Measurements from ENCODE around the gene FUT7.
A peak's percentile ranks its signal among the peaks of the same experiment; 100 is the strongest.

The FUT7 gene

GRCh38 chr9:137055385-137056364 lies 23.8 kb upstream of the FUT7 start:
- no peaks in the 10 kb centered on the region for H3K4me1 Mint-ChIP-seq
- ATAC-seq: no peak
- no peak overlapping the region for H3K27ac Mint-ChIP-seq
- H3K9me3 Mint-ChIP-seq: no peaks in the 10 kb centered on the region
- H3K4me3 Mint-ChIP-seq: no peak overlapping the region
- no peak for DNase-seq (ENCODE audit: low spot score in 2 of 2)
- H3K36me3 Mint-ChIP-seq: no peaks in the 10 kb centered on the region

- H3K4me3 Mint-ChIP-seq: no peak overlapping the region
- ATAC-seq (no peak), DNase-seq (ENCODE audit: low spot score in 2 of 2) (no peak)
- H3K4me1 Mint-ChIP-seq: no peaks in the 10 kb centered on the region
- H3K9me3 Mint-ChIP-seq: no peaks in the 10 kb centered on the region
- no peak overlapping the region for H3K27ac Mint-ChIP-seq
- no peaks in the 10 kb centered on the region for H3K36me3 Mint-ChIP-seq
Observed at GRCh38 chr9:137054932-137055384, 23.1 kb upstream of the FUT7 start.

DNA sequence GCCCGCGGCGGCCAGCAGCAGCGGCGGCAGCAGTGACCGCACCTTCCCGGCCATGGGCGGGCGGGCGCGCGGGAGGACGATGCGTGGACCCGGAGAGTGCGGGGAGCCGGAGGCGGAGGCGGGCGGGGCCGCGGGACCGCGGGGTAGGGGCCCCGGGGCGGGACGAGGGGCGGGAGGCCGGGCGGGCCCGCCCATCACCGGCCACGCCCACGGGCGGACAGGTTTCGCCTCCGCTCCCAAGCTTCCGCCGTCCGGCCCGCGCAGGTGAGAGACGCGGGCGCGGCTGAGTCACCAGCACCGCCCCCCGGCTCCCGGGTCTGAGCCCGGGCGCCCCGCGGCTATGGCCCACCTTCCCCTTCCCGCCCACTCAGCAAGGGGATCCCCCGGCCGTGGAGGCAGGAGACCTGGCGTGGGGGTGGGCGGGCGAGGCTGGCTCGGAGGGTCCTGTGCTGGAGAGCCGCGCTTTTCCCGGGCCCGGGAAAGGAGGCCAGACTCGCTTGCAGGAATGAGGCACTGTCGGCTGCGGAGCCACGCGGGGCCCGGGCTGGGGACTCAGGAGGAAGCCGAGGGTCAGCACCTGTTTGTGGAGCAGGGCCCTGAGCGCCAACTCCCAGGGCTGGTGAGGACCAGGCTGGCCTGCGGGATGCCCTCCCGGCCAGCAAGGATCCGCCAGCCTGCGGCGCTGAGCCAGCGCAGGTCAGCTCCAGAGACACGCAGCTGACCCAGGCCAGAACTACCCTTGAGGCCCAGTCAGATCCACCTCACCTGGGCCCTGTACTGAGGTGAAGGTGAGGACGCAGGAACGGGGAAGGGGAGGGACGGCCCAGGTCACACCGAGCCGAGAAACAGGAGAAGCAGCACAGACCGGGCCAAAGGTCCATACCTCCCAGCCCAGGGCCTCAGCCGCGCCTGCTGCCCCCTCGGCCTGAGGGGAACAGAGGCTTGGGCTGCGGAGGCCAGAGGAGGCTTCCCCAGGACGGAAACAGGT lies 22.4 kb upstream of the FUT7 start, which contains the start of gene ENTPD2:
Gene ENTPD2 (minus strand): TSS at position 118 of the 988 bp plus-strand sequence. CDS start 64 bp downstream, at position 54.
- Mint-ChIP-seq H3K4me3 (no peak within 1 kb of the TSS), H3K4me1 (peaks cover 5% of the 10 kb centered on the region), H3K27ac (no peak within 1 kb of the TSS), H3K36me3 (no peaks in the 10 kb centered on the region), H3K9me3 (no peaks in the 10 kb centered on the region)
- ATAC-seq (peak; percentile 54), DNase-seq (ENCODE audit: low spot score in 2 of 2) (no peak)

DNA sequence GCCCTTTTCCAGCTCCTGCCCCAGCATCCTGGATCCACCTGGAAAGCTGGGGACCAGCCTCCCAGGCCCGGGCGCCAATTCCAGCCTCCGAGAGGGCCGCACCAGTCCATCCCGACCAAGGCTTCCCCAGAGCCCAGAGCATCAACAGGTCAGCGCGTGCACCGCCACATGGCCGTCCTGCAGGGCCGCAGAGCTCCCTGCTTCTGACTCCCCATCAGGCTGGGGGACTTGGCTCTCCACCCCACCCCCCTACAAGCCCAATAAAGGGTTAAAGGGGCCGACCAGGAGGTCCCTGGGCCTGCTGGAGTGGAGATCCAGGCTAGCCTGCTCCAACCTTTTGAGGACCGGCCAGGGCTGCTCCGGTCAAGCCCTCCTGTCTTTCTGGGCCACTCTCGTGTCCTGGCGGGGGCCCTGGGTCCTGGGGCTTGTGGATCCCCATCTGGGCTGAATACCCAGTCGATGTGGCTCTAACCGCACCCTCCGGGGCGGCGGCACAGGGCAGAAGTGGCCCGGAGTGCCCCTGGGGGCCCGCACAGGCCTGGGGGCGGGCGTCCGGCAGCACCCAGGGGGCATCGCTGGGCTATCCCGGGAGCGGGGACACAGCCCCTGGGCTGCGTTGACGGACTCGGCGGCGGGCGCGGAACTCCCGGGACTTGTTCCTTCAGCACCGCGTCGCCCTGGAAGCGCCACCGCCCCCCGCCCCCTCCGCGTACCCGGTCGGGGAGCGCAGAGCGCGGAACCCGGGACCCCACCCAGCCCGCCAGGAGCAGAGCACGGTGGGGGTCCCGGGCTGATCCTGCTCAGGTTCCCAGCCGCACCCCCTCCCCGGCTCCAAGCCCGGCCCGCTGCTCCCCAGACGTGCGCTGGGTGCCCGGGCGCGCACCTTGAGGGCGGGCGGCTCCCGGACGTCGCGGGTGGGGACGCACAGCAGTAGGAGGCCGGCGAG lies 21.4 kb upstream of the FUT7 start:
- ATAC-seq (peak; percentile 14), DNase-seq (ENCODE audit: low spot score in 2 of 2) (no peak)
- H3K4me1 Mint-ChIP-seq: peaks cover 5% of the 10 kb centered on the region
- no peaks in the 10 kb centered on the region for H3K36me3 Mint-ChIP-seq
- no peaks in the 10 kb centered on the region for H3K9me3 Mint-ChIP-seq
- H3K4me3 Mint-ChIP-seq: no peak overlapping the region
- H3K27ac Mint-ChIP-seq: no peak overlapping the region

- Mint-ChIP-seq H3K4me1 (peaks cover 5% of the 10 kb centered on the region), H3K9me3 (no peaks in the 10 kb centered on the region), H3K4me3 (no peak overlapping the region), H3K27ac (no peak overlapping the region), H3K36me3 (no peaks in the 10 kb centered on the region)
- no peak for ATAC-seq
- DNase-seq (ENCODE audit: low spot score in 2 of 2): no peak
Observed at GRCh38 chr9:137052293-137052692, 20.4 kb upstream of the FUT7 start.

GRCh38 chr9:137051145-137051724 lies 19.3 kb upstream of the FUT7 start:
- Mint-ChIP-seq H3K4me1 (peaks cover 10% of the 10 kb centered on the region), H3K4me3 (no peak overlapping the region), H3K9me3 (no peaks in the 10 kb centered on the region), H3K27ac (no peak overlapping the region), H3K36me3 (no peaks in the 10 kb centered on the region)
- ATAC-seq: no peak
- no peak for DNase-seq (ENCODE audit: low spot score in 2 of 2)

DNA sequence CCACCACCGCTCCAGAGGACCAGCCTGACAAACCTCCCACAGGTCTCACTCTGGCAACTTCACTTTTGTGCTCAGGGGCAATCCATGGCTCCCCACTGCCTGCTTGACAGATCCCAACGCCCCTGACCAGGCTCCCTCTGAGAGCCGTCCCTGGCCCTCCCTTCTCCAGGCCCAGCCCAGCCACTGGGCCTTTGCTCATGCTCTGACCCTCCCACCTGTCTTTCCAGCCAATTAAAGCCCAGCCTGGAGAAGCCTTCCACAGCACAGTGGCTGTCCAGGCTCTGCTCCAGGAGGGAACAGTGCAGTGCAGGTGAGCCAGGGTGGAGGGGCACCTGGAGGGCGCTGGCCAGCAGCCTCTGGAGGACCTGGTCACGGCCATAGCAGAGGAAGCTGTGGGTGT lies 18.7 kb upstream of the FUT7 start:
- Mint-ChIP-seq H3K27ac (no peak overlapping the region), H3K4me1 (peaks cover 11% of the 10 kb centered on the region), H3K9me3 (no peaks in the 10 kb centered on the region), H3K36me3 (no peaks in the 10 kb centered on the region), H3K4me3 (no peak overlapping the region)
- DNase-seq (ENCODE audit: low spot score in 2 of 2): no peak
- no peak for ATAC-seq

DNA sequence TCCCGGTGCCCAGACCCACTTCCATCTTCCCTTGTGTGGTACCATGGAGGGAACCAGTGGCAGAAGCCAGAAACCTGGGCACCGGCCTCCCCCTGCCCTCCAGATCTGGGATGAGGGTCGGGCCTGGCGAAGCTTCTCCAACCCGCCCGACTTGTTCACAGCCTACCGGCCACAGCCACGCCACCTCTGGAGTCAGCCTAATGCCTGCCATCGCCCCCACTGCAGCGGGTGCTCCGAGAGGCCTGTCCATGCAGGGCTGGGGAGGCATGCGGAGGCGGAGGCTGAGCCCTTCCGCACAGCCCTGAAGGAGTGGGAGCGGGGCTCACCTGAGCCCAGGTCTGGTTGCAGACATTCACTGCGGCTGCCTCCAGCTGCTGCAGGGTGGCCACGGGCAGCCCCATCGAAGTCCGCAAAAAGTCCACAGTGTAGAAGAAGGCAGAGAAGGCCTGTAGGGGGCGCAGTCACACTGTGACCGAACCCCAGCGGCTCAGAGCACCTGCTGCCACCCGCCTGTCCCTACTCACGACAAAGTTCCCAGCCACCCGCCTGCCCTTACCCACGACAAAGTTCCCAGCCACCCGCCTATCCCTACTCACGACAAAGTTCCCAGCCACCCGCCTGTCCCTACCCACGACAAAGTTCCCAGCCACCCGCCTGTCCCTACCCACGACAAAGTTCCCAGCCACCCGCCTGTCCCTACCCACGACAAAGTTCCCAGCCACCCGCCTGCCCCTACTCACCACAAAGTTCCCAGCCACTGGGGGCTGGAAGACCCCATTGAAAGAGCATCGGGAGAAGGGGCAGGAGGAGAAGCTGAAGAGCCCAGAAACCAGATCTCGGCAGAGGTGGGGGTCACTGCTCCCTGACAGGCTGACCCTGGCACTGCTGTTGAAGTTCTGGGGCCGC lies 17.9 kb upstream of the FUT7 start:
- Mint-ChIP-seq H3K27ac (no peak overlapping the region), H3K4me3 (no peak overlapping the region), H3K4me1 (peaks cover 18% of the 10 kb centered on the region), H3K9me3 (no peaks in the 10 kb centered on the region), H3K36me3 (no peaks in the 10 kb centered on the region)
- DNase-seq (ENCODE audit: low spot score in 2 of 2): peak in 1 of 2 donors; percentile 84
- ATAC-seq: peak; percentile 50

DNA sequence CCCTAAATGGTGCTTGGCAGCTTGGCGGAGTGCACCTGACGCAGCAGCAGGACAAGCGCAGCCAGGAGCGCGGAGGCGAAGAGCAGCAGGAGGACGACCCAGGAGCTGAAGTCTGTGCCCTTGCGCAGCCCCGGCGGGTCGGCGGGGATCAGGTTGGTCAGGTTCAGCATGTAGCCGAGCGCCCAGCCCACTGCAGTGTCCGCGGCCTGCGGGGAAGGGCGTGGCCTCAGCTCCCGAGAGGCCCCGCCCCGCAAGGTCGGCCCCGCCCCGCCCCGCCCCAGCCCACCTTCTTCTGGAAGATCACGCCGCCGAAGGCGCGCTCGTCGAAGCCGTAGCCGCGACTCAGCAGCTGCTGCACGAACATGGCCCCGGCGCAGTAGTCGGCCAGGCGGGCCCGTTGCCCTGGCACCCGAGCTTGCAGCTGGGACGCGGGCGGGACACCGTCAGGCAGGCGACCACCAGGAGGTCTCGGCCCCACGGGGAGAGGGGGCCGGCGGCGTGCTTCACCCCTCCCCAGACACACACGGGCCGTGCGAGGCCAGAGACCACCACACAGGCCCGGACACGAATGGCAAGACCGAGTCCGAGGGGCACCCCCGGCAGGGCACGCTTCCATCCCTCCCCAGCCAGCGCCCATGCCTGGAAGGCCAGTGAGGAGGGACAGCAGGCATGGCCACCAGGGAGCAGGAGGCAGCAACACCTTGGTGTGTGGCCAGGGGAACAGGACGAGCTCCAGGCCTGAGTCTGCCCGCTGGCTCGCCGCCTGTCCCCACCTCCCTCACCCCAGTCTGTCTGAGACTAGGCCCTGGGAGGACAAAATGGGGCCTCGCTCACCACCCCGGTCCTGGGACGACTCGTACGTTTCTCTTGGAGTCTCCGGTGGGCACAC lies 17.0 kb upstream of the FUT7 start:
- no peak overlapping the region for H3K27ac Mint-ChIP-seq
- no peak for ATAC-seq
- H3K4me1 Mint-ChIP-seq: peaks cover 21% of the 10 kb centered on the region
- H3K36me3 Mint-ChIP-seq: no peaks in the 10 kb centered on the region
- H3K9me3 Mint-ChIP-seq: no peaks in the 10 kb centered on the region
- H3K4me3 Mint-ChIP-seq: no peak overlapping the region
- DNase-seq (ENCODE audit: low spot score in 2 of 2): no peak

- peak within 1 kb of the TSS; percentile 72 for H3K4me3 Mint-ChIP-seq
- peak; percentile 83 to 92 for DNase-seq (ENCODE audit: low spot score in 2 of 2)
Observed at GRCh38 chr9:137046088-137046787, 14.3 kb upstream of the FUT7 start, which contains the start of gene NPDC1. Gene NPDC1 (minus strand): TSS chr9:137046177. CDS start chr9:137045989, 188 bp downstream.

GRCh38 chr9:137045294-137046087 lies 13.6 kb upstream of the FUT7 start:
- Mint-ChIP-seq H3K27ac (no peak overlapping the region), H3K36me3 (no peaks in the 10 kb centered on the region), H3K9me3 (no peaks in the 10 kb centered on the region), H3K4me3 (peak overlapping the region; percentile 72), H3K4me1 (peaks cover 21% of the 10 kb centered on the region)
- DNase-seq (ENCODE audit: low spot score in 2 of 2) (no peak), ATAC-seq (peak; percentile 33)

More at GRCh38 chr9:137046088-137046787, 14.3 kb upstream of the FUT7 start, which contains the start of gene NPDC1:
- Mint-ChIP-seq H3K36me3 (no peaks in the 10 kb centered on the region), H3K9me3 (no peaks in the 10 kb centered on the region), H3K4me1 (peaks cover 21% of the 10 kb centered on the region), H3K27ac (no peak within 1 kb of the TSS)
- peak; percentile 77 for ATAC-seq
